ENCODE measurements around the gene ZIC4.

The ZIC4 gene

GRCh38 chr3:147417551-147418295 is 11.4 kb upstream of the ZIC4 start:
- no peak for DNase-seq

DNA sequence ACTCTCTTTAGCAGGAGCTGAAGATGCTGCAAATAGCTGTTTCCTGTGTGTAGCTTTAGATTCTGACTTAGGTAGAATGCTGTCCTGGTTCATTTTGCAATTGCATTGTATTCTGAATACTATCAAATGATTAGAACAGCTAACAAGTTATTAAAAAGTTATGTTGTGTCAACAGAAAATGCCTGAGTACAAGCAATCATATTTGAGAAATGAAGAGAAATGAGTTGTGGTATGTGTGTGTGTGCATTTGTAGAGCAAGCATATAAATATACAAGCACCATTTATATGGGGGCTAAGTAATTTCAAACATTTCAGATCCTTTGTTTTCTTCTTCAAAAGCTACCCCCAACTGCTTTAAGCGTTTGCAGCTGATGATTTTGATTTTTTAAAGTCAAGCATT is 10.6 kb upstream of the ZIC4 start:
- DNase-seq = no peak

DNA sequence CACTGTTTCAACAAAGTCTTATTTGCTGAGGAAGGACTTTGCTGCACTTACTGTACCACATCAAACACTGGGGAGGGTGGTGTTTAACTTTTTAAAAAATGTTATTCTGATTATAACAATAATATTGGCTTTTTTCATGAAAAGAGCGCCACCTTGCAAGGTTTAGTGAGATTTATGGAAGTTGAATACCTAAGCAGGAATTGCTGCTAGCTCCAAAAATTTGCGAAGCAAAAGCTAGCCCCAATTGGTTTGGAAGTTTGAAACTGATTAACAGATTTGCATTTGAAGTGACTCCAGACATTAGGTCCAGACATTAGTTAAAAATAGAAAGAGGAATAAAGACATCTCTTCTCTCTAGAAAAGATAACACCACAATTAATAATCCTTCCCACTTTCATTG is 9.5 kb upstream of the ZIC4 start:
- DNase-seq = no peak

DNA sequence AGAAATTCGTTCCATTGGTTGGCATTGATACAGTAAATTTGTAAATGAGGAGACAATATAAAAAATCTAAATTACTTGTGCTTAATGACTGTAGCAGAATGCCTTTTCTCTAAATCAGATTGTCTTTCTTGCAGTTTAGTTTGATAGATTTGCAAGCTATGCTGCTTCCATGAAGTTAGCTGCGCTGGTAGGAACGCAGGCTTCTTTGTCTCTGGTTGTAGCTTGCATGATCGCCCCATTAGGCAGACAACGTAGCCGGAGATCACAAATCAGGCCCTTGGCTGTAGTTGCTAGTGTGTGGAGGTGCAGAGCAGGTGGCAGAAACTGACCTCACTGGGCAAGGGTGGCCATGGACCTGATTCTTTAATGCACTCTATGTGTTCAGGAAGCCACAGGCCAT is 8.9 kb upstream of the ZIC4 start:
- no peak for DNase-seq

GRCh38 chr3:147414390-147415138 is 8.2 kb upstream of the ZIC4 start:
- DNase-seq = no peak

GRCh38 chr3:147413686-147414389 is 7.5 kb upstream of the ZIC4 start:
- DNase-seq = no peak

- no peak for DNase-seq
These were observed 6.8 kb upstream of the ZIC4 start for GRCh38 chr3:147412917-147413685.

DNA sequence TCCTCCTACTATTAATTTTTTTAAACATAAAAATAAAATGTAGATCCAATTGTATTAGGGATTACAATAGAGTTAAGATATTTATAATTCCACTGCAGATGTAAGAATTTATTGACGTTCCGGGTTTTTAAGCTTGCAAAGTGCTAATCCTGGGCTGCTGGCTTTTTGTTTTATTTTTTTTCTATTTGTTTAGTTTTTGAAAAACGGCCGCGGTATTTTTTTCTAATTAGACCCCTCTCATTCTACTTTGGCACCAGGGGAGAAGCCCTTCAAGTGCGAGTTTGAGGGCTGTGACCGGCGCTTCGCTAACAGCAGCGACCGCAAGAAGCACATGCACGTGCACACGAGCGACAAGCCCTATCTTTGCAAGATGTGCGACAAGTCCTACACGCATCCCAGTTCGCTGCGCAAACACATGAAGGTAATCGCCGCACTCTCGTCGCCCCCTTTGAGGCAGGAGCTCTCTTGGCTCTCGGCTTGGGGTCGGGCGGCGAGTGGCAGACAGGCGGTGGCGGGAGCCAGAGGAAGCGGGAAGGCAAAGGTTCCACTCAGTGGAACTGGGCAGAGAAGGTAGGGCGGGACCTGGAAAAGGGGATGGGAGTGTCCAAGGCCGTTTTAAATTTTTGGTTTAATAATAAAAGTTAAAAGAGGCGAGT is 6.0 kb upstream of the ZIC4 start:
- DNase-seq = no peak

DNA sequence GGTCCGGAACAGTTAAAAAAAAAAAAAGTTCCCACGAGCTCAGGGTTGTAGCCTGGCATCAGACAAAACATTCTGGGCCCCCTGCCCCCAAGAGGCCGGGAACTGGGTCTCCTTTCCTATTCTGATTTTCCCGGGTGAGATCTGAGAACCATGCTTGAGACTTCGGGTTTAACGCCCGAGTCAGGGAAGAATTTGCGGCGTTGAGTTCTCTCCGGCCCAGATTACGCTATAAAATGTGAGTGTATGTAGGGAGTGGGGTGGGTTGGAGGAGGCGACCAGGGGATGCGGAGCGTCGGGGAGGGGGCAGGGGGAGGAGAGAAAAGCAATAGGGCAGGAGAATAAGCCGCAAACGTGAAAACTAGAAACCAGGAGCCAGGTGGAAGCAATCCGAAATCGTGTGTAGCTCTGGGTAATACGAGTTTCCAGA is 5.5 kb upstream of the ZIC4 start:
- DNase-seq = no peak

GRCh38 chr3:147411238-147411814 is 5.0 kb upstream of the ZIC4 start:
- DNase-seq = no peak

GRCh38 chr3:147410526-147411237 is 4.3 kb upstream of the ZIC4 start:
- DNase-seq = no peak

- DNase-seq = no peak
These were observed 3.8 kb upstream of the ZIC4 start for GRCh38 chr3:147410116-147410525.

DNA sequence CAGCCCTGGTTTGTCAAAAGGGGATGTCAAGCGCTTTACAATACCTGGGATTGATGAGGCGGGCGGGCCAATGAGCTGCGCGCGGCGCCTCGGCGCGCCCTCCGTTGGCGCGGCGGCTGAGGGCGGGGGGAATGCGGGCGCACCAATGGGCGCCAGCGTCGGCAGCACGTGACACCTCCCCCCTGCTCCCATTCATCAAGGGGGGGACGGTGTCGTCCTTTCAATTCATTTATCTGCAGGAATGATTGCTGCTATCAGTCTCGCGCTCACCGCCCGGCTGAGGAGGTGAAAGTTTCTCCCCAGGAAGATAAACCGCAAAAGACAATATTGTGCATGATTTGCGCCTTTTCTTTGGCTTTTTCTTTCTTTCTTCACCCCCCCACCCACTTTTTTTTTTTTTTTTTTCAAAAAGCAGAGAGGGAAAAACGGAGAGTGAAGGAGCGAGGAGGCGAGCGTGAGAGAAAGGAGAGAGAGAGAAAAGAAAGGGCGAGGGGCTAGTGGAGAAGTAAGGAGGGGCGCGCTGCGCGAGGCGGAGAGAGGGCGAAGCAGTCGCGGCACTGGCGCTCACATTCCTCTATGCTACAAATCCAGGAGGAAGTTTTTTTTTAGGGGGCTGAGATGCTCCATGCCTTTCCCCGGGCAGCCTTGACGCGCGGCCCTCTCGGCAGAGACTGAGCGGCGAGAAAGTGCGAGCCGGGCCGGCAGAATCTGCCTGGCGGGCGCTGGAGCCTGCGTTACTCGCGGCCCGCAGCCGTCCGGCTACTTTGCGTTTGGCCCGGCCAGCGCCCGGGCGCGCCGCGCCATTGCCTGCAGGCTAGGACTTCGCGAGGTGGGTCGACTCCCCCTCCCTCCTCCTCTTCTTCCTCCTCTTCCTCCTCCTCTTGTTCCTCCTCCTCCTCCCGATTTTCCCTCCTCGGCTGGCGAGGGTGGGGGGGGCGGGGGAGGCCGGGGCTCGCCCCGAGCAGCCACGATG is 3.1 kb upstream of the ZIC4 start, which contains the start of gene ZIC1:
Gene ZIC1, plus strand, starts transcription at position 223 of the 973 bp plus-strand sequence. Its CDS starts 748 bp downstream, at position 971.
- DNase-seq = no peak

- no peak for DNase-seq
These were observed 2.1 kb upstream of the ZIC4 start for GRCh38 chr3:147408188-147409100.

GRCh38 chr3:147407498-147408187 is 1.3 kb upstream of the ZIC4 start:
- no peak for DNase-seq

GRCh38 chr3:147407114-147407497 is 763 bp upstream of the ZIC4 start:
- no peak for DNase-seq

- no peak for DNase-seq
These were observed 914 bp downstream of the ZIC4 start for GRCh38 chr3:147405231-147406027.
